SK-N-SH treated with all-trans-retinoic acid at 6 μM for 48 hours (cell line): ENCODE measurements around the gene TNIK.

Experiments
- ATAC-seq: fragments of 200-7000 bp; cut with Tn5 transposase; 3 replicates; pipeline ENCODE4 v1.9.1; 2020; ENCODE audit warnings: mild to moderate bottlenecking, moderate library complexity
- ARNTL ChIP-seq: fragments of 450-650 bp; formaldehyde crosslinking; IDR thresholded peaks from 2 replicates; pipeline ENCODE4 v1.5.0; 2020; ENCODE audit warnings: low read depth, mild to moderate bottlenecking, moderate library complexity, borderline replicate concordance
- BACH2 ChIP-seq: fragments of 250-450 bp; sonication (Bioruptor Pico); IDR thresholded peaks from 2 replicates; pipeline ENCODE4 v1.9.0; 2021; ENCODE audit warnings: mild to moderate bottlenecking, borderline replicate concordance
- CSDC2 ChIP-seq: fragments of 250-450 bp; sonication (Bioruptor Pico); IDR thresholded peaks from 2 replicates; pipeline ENCODE4 v1.5.0; 2020; ENCODE audit warnings: mild to moderate bottlenecking, moderate library complexity
- ESRRG ChIP-seq: fragments of 250-450 bp; sonication (Bioruptor Pico); IDR thresholded peaks from 2 replicates; pipeline ENCODE4 v1.6.1; 2021; ENCODE audit warnings: mild to moderate bottlenecking
- ISL1 ChIP-seq: fragments of 250-450 bp; sonication (Bioruptor Pico); IDR thresholded peaks from 2 replicates; pipeline ENCODE4 v2.1.2; 2022; ENCODE audit warnings: mild to moderate bottlenecking, moderate library complexity
- OSR1 ChIP-seq: fragments of 250-450 bp; sonication (Bioruptor Pico); IDR thresholded peaks from 2 replicates; pipeline ENCODE4 v1.8.0; 2022; ENCODE audit warnings: moderate library complexity, mild to moderate bottlenecking, inconsistent platforms
- RARB ChIP-seq: fragments of 250-450 bp; sonication (Bioruptor Pico); IDR thresholded peaks from 2 replicates; pipeline ENCODE4 v1.8.0; 2021; ENCODE audit warnings: mild to moderate bottlenecking, moderate library complexity
- SNAI2 ChIP-seq: fragments of 250-450 bp; sonication (Bioruptor Pico); IDR thresholded peaks from 2 replicates; pipeline ENCODE4 v1.5.0; 2020; ENCODE audit warnings: mild to moderate bottlenecking, moderate library complexity
- TCF4 ChIP-seq: fragments of 250-450 bp; sonication (Bioruptor Pico); IDR thresholded peaks from 2 replicates; pipeline ENCODE4 v1.8.0; 2021; ENCODE audit warnings: mild to moderate bottlenecking, moderate library complexity, borderline replicate concordance
- TOX ChIP-seq: fragments of 250-450 bp; sonication (Bioruptor Pico); IDR thresholded peaks from 2 replicates; pipeline ENCODE4 v1.8.0; 2021; ENCODE audit warnings: mild to moderate bottlenecking, moderate library complexity, borderline replicate concordance
- TSHZ2 ChIP-seq: fragments of 250-450 bp; sonication (Bioruptor Pico); IDR thresholded peaks from 2 replicates; pipeline ENCODE4 v1.5.0; 2020; ENCODE audit warnings: mild to moderate bottlenecking, moderate library complexity
- ZFP3 ChIP-seq: fragments of 250-450 bp; sonication (Bioruptor Pico); IDR thresholded peaks from 2 replicates; pipeline ENCODE4 v1.5.0; 2020; ENCODE audit warnings: mild to moderate bottlenecking, moderate library complexity
- ZFP30 ChIP-seq: fragments of 450-650 bp; formaldehyde crosslinking; IDR thresholded peaks from 2 replicates; pipeline ENCODE4 v1.5.0; 2022; ENCODE audit warnings: mild to moderate bottlenecking, moderate library complexity
- ZNF565 ChIP-seq: fragments of 450-650 bp; formaldehyde crosslinking; conservative IDR thresholded peaks from 2 replicates; pipeline ENCODE4 v1.5.0; 2020; ENCODE audit warnings: low read depth, mild to moderate bottlenecking, moderate library complexity
- ZNF70 ChIP-seq: fragments of 450-650 bp; formaldehyde crosslinking; IDR thresholded peaks from 2 replicates; pipeline ENCODE4 v1.5.0; 2020; ENCODE audit warnings: mild to moderate bottlenecking, moderate library complexity
- ZNF8 ChIP-seq: fragments of 450-650 bp; formaldehyde crosslinking; IDR thresholded peaks from 2 replicates; pipeline ENCODE4 v1.5.0; 2020; ENCODE audit warnings: mild to moderate bottlenecking, moderate library complexity
- TF ChIP-seq, protein P1 (sequence below): fragments of 250-450 bp; sonication (Bioruptor Pico); IDR thresholded peaks from 2 replicates; pipeline ENCODE4 v1.5.1; 2020; ENCODE audit warnings: low read depth, mild to moderate bottlenecking, moderate library complexity
- TF ChIP-seq, protein P2 (sequence below): fragments of 250-450 bp; sonication (Bioruptor Pico); IDR thresholded peaks from 2 replicates; pipeline ENCODE4 v1.5.1; 2021; ENCODE audit warnings: mild to moderate bottlenecking, moderate library complexity
- TF ChIP-seq, protein P3 (sequence below): fragments of 250-450 bp; sonication (Bioruptor Pico); IDR thresholded peaks from 2 replicates; pipeline ENCODE4 v1.8.0; 2020; ENCODE audit warnings: mild to moderate bottlenecking, moderate library complexity, borderline replicate concordance
- TF ChIP-seq, protein P4 (sequence below): fragments of 250-450 bp; sonication (Bioruptor Pico); IDR thresholded peaks from 2 replicates; pipeline ENCODE4 v1.8.0; 2021; ENCODE audit warnings: low read depth, mild to moderate bottlenecking, moderate library complexity, borderline replicate concordance

The TNIK gene

GRCh38 chr3:171150945-171151344 lies 309.3 kb downstream of the TNIK start:
- no peak for ATAC-seq
- TF ChIP-seq ZNF565 (CRISPR knock-in tag) (no peak), ZNF70 (CRISPR knock-in tag) (no peak), CSDC2 (no peak), ZNF8 (CRISPR knock-in tag) (no peak), TSHZ2 (CRISPR knock-in tag) (no peak), ZFP3 (CRISPR knock-in tag) (no peak), ESRRG (CRISPR knock-in tag) (no peak), ARNTL (CRISPR knock-in tag) (no peak), TOX (no peak), BACH2 (no peak)
- TF ChIP-seq, protein P1, sequence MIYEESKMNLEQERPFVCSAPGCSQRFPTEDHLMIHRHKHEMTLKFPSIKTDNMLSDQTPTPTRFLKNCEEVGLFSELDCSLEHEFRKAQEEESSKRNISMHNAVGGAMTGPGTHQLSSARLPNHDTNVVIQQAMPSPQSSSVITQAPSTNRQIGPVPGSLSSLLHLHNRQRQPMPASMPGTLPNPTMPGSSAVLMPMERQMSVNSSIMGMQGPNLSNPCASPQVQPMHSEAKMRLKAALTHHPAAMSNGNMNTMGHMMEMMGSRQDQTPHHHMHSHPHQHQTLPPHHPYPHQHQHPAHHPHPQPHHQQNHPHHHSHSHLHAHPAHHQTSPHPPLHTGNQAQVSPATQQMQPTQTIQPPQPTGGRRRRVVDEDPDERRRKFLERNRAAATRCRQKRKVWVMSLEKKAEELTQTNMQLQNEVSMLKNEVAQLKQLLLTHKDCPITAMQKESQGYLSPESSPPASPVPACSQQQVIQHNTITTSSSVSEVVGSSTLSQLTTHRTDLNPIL (CRISPR knock-in tag), result no peak
- TF ChIP-seq, protein P2, sequence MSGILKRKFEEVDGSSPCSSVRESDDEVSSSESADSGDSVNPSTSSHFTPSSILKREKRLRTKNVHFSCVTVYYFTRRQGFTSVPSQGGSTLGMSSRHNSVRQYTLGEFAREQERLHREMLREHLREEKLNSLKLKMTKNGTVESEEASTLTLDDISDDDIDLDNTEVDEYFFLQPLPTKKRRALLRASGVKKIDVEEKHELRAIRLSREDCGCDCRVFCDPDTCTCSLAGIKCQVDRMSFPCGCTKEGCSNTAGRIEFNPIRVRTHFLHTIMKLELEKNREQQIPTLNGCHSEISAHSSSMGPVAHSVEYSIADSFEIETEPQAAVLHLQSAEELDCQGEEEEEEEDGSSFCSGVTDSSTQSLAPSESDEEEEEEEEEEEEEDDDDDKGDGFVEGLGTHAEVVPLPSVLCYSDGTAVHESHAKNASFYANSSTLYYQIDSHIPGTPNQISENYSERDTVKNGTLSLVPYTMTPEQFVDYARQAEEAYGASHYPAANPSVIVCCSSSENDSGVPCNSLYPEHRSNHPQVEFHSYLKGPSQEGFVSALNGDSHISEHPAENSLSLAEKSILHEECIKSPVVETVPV (CRISPR knock-in tag), result no peak

DNA sequence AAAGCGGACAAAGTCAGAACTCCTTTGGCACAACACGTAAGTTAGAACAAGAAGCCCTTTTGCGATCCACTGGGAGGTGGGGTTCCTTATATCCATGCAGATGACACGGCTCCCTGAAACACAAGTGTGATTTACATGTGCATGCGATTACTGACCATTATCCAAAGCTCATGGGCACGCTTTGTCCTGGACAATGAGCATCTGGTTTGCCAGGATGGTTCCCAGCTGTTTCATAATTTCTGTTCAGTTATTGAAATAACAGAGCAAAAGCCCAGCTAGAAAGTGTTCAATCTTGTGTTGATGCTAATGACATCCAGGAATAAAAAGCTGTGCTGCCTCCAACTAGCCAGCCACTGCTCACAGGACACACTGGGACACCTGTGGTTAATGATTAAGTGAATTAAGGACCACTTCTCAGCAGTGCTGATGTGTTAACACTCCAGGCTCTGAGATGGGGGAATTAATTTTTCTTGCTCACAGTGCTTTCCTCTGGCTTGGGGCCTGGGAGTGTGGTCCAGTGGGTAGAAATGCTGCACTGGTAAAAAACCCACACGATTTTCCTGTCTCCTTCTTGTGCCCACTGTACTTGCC lies 310.6 kb downstream of the TNIK start:
- ATAC-seq, result no peak
- TF ChIP-seq CSDC2 (no peak), ZNF70 (CRISPR knock-in tag) (no peak), ZFP30 (CRISPR knock-in tag) (no peak), ZFP3 (CRISPR knock-in tag) (no peak), ZNF565 (CRISPR knock-in tag) (no peak), TSHZ2 (CRISPR knock-in tag) (no peak), ARNTL (CRISPR knock-in tag) (no peak), TOX (no peak), RARB (CRISPR knock-in tag) (no peak), SNAI2 (CRISPR knock-in tag) (no peak), TCF4 (CRISPR knock-in tag) (no peak), OSR1 (CRISPR knock-in tag) (no peak), ISL1 (CRISPR knock-in tag) (no peak)
- TF ChIP-seq, protein P1 (CRISPR knock-in tag), result no peak
- TF ChIP-seq, protein P3, sequence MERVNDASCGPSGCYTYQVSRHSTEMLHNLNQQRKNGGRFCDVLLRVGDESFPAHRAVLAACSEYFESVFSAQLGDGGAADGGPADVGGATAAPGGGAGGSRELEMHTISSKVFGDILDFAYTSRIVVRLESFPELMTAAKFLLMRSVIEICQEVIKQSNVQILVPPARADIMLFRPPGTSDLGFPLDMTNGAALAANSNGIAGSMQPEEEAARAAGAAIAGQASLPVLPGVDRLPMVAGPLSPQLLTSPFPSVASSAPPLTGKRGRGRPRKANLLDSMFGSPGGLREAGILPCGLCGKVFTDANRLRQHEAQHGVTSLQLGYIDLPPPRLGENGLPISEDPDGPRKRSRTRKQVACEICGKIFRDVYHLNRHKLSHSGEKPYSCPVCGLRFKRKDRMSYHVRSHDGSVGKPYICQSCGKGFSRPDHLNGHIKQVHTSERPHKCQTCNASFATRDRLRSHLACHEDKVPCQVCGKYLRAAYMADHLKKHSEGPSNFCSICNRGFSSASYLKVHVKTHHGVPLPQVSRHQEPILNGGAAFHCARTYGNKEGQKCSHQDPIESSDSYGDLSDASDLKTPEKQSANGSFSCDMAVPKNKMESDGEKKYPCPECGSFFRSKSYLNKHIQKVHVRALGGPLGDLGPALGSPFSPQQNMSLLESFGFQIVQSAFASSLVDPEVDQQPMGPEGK, result no peak
- TF ChIP-seq, protein P4, sequence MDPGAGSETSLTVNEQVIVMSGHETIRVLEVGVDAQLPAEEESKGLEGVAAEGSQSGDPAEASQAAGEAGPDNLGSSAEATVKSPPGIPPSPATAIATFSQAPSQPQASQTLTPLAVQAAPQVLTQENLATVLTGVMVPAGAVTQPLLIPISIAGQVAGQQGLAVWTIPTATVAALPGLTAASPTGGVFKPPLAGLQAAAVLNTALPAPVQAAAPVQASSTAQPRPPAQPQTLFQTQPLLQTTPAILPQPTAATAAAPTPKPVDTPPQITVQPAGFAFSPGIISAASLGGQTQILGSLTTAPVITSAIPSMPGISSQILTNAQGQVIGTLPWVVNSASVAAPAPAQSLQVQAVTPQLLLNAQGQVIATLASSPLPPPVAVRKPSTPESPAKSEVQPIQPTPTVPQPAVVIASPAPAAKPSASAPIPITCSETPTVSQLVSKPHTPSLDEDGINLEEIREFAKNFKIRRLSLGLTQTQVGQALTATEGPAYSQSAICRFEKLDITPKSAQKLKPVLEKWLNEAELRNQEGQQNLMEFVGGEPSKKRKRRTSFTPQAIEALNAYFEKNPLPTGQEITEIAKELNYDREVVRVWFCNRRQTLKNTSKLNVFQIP (CRISPR knock-in tag), result no peak
- TF ChIP-seq, protein P2 (CRISPR knock-in tag), result no peak
